VCaP (cell line): ENCODE measurements around the gene PVALB.

Experiments used
- H3K27ac ChIP-seq: fragments of 450-650 bp; 2 replicates; pipeline ENCODE4 v1.5.1; 2017
- TF ChIP-seq, protein P1 (sequence below): fragments of 450-650 bp; conservative IDR thresholded peaks from 2 replicates; pipeline ENCODE4 v1.5.1; 2017; ENCODE audit warnings: mild to moderate bottlenecking, moderate library complexity

PVALB gene

DNA sequence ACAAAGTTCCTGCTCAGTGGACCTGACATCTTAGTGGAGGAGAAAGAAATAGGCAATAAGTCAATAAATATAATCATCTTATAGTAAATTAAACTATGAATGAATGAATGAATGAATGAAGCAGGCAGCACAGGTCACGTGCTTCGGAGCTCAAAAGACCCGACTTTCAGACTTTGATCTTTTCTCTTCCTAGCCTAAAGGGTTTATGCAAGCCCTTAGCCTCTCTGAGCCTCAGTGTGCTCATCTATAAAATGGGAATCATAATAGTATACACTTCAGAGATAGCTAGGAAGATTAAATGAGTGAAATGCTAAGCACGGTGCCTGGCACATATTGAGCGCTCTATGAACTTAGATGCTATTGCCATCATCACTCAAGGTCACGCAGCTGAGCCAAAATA lies 7.5 kb downstream of the PVALB start:
- H3K27ac ChIP-seq: peak overlapping the region; percentile 77
- TF ChIP-seq, protein P1, sequence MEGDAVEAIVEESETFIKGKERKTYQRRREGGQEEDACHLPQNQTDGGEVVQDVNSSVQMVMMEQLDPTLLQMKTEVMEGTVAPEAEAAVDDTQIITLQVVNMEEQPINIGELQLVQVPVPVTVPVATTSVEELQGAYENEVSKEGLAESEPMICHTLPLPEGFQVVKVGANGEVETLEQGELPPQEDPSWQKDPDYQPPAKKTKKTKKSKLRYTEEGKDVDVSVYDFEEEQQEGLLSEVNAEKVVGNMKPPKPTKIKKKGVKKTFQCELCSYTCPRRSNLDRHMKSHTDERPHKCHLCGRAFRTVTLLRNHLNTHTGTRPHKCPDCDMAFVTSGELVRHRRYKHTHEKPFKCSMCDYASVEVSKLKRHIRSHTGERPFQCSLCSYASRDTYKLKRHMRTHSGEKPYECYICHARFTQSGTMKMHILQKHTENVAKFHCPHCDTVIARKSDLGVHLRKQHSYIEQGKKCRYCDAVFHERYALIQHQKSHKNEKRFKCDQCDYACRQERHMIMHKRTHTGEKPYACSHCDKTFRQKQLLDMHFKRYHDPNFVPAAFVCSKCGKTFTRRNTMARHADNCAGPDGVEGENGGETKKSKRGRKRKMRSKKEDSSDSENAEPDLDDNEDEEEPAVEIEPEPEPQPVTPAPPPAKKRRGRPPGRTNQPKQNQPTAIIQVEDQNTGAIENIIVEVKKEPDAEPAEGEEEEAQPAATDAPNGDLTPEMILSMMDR: no peak

DNA sequence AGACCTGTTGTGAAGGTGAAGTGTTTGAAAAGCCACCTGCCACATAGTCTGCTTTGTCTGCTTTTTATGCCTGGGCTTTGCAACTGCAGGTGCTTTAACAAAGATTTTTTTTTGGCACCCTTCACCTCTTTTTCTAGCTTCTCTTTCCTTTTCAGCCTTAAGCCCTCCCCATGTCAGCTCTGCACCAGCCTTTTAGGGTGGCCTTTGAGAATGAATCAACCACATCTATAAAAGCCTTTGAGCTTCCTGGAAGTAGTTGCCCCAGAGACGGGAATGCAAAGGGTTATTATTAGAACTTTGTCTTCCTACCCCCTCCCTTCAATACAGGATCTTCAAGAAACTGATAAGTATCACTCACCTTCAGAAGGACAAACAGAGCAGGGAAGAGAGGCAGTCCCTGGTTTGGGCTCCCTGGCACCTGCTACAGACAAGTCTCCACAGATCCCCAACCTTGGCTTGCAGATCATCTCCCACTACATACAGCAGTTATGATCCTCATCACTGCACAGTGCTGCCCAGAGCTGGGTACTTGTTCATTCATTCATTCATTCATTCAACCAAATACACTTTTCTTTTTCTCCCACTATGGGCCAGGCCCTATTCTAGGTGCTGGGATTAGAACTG lies 8.0 kb downstream of the PVALB start:
- TF ChIP-seq, protein P1: no peak
- peak overlapping the region; percentile 77 for H3K27ac ChIP-seq

DNA sequence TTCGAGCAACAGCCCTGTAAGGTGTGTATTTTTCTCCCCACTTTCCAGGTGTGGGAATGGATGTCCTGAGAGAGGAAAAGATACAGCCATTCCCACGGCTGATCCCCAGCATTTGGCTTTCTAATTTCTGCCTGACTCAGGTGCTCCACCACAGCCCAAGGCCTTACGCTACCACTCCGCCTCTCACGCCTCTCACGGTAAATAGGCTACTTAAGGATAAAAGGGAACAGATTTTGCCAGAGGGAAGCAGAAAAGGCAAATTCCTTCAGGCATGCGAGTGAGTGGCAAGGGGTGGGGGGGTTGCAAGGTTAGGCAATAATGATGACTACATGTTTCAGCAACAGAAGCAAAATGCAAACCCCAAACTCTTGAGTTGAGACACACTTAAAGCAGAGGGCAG lies 9.2 kb downstream of the PVALB start:
- H3K27ac ChIP-seq: peak overlapping the region; percentile 77; the same call in 1 of the 2 replicates
- TF ChIP-seq, protein P1: no peak

- TF ChIP-seq, protein P1: no peak
- no peak overlapping the region for H3K27ac ChIP-seq
Measured at GRCh38 chr22:36806835-36807234, 10.0 kb downstream of the PVALB start.

DNA sequence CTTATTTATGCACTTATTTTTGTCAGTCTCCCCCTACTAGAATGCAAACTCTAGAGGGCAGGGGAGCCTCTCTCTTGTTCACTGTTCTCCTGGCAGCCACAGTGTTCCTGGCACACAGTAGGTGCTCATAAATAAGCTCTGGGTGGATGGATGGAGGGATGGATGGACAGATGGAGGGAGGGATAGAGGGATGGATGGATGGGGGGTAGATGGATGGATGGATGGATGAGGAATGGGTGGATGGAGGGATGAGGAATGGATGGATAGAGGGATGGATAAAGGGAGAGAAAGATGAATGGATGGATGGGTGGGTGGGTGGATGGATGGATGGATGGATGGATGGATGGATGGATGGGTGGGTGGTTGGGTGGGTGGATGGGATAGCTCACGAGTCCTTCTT lies 13.5 kb downstream of the PVALB start:
- TF ChIP-seq, protein P1: no peak

DNA sequence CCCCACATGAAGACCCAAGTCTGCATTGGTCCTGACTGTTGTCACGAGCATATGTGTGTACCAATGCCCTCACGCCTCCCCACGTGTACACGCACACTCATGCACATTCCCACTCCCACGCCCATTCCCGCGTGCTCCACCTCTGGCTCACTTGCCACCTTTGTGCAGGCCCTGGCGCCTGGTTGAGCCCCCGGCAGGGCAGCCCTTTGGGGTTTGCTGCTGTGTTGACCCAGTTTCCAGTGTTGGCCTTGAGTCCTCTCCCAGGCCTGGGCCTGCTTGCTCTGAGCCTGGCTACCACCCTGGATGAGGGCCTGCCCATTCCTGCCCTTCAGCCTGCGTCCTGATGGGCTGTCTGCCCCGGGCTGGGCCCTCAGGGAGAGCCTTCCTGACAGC lies 18.2 kb downstream of the PVALB start:
- no peak overlapping the region for H3K27ac ChIP-seq
- TF ChIP-seq, protein P1: no peak

More for the DNA sequence above, 13.5 kb downstream of the PVALB start:
- H3K27ac ChIP-seq: no peak overlapping the region

- TF ChIP-seq, protein P1: no peak
Measured at GRCh38 chr22:36797911-36798673, 18.7 kb downstream of the PVALB start.

More at GRCh38 chr22:36797911-36798673, 18.7 kb downstream of the PVALB start:
- no peak overlapping the region for H3K27ac ChIP-seq
